Fibroblast of skin of right biceps (primary cell): ENCODE results near the gene EMX1.

Experiments used
- DNase-seq: peaks from one replicate; pipeline ENCODE4 v3.0.0-alpha.2; 2013

The EMX1 gene

DNA sequence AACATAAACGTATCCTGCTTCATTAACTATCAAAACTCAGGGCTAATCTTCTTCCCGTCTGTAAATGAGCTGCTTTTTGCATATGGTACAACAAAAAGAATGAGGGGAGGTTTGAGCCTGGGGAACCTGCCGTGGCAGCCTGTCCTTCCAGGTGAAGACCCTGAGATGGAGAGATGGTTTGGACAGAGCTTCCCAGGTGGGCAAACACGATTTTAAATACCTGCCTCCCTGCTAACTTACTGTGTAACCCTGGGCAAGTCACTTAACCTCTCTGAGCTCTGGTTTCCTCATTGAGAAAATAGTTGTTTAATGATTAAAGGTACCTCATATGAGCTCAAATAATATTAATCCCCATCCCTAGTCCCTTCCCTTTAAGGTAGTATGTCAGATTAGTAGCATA is 9.0 kb downstream of the EMX1 start:
- DNase-seq: no peak

- DNase-seq: no peak
Measured at GRCh38 chr2:72926811-72927465, 9.6 kb downstream of the EMX1 start.

GRCh38 chr2:72927619-72928550 is 10.6 kb downstream of the EMX1 start:
- no peak for DNase-seq

DNA sequence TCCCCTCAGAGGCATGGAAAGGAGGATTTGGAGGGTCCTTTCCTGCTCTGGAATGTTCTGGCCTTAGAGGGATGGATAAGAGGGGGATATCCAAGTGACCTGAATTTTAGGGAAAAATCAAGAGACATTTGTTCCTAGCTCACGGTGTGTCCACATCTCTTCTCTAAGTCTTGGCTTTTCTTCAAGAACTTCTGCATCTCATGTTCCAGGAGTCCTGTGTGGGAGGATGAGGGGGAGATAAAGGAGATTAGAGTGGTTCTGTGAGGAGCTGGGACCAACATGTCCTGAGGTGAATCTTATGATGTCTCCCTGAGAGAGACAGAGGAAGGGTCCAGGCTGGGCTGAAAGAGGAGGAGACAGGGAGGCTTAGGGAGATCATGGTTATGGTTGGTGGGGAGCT is 11.7 kb downstream of the EMX1 start:
- DNase-seq: no peak

- no peak for DNase-seq
Measured at GRCh38 chr2:72931280-72931910, 14.1 kb downstream of the EMX1 start.

GRCh38 chr2:72932045-72932740 is 14.9 kb downstream of the EMX1 start:
- no peak for DNase-seq

- no peak for DNase-seq
Measured at GRCh38 chr2:72932805-72933204, 15.5 kb downstream of the EMX1 start.

DNA sequence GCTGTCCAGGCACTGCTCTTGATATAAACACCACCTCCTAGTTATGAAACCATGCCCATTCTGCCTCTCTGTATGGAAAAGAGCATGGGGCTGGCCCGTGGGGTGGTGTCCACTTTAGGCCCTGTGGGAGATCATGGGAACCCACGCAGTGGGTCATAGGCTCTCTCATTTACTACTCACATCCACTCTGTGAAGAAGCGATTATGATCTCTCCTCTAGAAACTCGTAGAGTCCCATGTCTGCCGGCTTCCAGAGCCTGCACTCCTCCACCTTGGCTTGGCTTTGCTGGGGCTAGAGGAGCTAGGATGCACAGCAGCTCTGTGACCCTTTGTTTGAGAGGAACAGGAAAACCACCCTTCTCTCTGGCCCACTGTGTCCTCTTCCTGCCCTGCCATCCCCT is 15.9 kb downstream of the EMX1 start:
- DNase-seq: no peak

DNA sequence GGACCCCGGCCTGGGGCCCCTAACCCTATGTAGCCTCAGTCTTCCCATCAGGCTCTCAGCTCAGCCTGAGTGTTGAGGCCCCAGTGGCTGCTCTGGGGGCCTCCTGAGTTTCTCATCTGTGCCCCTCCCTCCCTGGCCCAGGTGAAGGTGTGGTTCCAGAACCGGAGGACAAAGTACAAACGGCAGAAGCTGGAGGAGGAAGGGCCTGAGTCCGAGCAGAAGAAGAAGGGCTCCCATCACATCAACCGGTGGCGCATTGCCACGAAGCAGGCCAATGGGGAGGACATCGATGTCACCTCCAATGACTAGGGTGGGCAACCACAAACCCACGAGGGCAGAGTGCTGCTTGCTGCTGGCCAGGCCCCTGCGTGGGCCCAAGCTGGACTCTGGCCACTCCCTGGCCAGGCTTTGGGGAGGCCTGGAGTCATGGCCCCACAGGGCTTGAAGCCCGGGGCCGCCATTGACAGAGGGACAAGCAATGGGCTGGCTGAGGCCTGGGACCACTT is 16.4 kb downstream of the EMX1 start:
- DNase-seq: no peak

GRCh38 chr2:72934683-72935610 is 17.6 kb downstream of the EMX1 start:
- DNase-seq: no peak

DNA sequence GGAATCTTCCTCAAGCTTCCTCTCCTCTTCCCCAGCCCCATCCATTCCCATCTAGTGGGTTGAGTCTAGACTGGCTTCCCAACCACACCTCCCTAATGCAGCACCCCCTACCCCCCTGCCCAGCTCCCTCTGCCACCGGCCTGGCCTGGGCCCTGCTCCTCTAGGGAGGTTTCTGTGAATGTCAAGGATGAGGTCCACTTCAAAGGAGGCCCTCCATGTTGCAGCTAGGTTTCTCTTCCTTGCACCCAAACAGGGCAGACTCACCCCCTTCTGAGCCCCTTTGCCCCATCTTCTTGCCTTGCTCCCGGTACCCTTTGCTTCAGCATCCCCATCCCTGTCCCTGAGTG is 18.3 kb downstream of the EMX1 start:
- no peak for DNase-seq

DNA sequence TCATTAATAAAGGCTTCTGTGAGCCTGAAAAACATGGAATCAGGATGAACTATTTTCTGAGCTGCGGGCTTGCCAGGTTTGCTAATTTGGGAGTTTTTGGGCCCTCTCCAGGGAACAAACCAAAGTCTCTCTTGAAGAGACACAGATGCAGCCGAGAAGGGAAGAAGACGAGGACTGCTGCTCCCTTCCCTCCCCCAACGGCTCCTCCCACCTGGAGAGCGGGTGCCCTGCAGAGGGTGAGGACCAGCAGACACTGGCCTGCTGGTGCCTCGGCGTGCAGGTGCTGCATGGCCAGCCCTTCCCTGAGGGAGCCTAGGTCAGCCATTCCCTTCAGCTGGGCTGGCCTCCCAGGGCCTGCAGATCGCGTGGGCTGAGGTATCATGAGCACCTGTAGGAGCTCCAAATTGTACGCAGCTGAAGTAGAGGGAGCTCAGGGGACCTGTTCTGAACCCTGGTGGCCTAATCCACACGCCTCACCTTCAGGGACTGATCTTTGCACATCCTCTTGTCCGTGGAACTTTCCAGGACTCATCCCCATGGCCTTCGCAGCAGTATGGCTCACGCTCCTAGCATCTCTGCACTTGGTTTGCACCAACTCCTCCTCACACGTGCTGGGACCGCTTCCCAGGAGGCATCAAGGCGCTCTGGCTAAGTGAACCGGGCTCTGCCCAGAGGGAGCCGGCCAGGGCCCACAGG is 19.5 kb downstream of the EMX1 start:
- DNase-seq: no peak

- DNase-seq: peak; percentile 20
Measured at GRCh38 chr2:72937356-72937669, 20.0 kb downstream of the EMX1 start.

DNA sequence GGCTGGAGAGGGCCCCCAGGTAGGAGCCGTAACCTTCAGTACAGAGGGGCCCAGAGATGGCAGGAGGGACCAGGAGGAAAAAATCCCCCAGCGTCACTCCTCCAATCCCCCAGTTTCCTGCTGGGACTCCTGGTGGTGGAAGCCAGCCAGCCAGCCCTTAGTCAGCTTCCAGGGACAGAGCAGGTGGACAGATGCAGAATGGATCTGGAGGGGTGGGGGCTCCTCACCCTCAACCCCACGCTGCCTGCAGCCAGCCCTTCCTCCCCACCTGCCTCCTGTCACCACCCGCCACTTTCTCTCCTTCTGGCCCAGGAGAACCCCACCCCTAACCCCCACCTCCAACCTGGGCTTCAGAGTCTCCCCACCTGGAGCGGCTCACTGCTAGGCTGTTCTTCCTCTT is 21.1 kb downstream of the EMX1 start:
- no peak for DNase-seq

GRCh38 chr2:72940361-72940760 is 23.0 kb downstream of the EMX1 start:
- no peak for DNase-seq

DNA sequence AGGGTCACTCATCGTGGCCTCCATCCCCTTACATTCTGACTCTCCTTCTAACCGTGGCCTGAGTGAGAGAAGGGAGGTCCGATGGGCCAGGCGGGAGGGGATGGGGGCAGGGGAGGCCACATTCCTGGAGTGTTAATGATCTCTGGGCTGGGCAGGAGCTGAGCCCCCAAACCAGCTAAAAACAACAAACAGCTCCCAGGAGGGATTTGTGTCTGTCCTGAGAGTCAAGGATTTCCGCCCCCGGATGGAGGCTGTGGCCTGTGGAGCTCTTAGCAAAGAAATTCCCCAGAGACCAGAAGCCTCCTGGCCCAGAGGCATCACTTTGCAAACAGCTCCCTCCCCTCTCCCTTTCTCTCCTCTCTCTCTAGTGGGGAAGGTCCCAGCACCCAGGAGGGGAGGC is 23.5 kb downstream of the EMX1 start:
- peak; percentile 76 for DNase-seq

DNA sequence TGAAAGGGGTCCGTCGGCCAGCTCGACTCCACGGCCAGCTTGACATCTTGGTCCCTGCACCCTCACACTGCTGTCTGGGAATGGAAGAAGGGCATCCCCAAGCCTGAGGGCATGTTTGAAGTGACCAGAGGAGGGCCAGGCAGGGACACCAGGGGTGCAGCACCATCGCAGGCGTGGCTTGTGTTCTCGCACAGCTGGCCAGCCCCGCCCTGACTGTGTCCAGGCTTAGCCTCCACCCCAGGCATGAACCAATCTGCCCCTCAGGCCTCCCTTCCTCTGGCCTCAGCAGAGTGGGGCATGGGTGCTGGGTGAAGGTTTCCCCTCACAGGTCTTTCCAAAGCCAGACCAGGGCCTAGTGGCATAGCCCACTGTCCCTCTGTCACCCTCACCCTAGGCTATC is 25.0 kb downstream of the EMX1 start:
- DNase-seq: no peak

GRCh38 chr2:72942881-72943418 is 25.6 kb downstream of the EMX1 start:
- DNase-seq: no peak

GRCh38 chr2:72943540-72944395 is 26.4 kb downstream of the EMX1 start:
- DNase-seq: no peak

GRCh38 chr2:72944804-72945449 is 27.6 kb downstream of the EMX1 start:
- DNase-seq: no peak
